ENCODE measurements around the gene RBM25. TPM values are rescaled to one million over a fixed set of nuclear protein-coding genes. Genes with fewer than 3 reads are reported as not detected.

The RBM25 gene
- total RNA-seq, 4 donors from 2014 or later, result 28.4 to 34.1 (median 30.1) TPM

- no peaks in the 10 kb centered on the region for H3K27me3 ChIP-seq
- ATAC-seq (no peak), DNase-seq (no peak)
- H3K4me1 ChIP-seq, result peaks cover 8 to 9% of the 10 kb centered on the region in 2 donors
- no peaks in the 10 kb centered on the region for H3K36me3 ChIP-seq
- intact Hi-C loops (cut with DNase I; ENCODE audit: low total_unique reads) (no loop called here), in situ Hi-C loops (cut with MboI; ENCODE audit: low sequenced_read_pairs in 4 of 4) (no loop called here)
- H3K4me3 ChIP-seq, result no peak overlapping the region
- no peak for TF ChIP-seq CTCF (IDR thresholded peaks at IDR 0.05 in 4 of 5, conservative IDR thresholded peaks at IDR 0.05 in 1 of 5)
- no peak for TF ChIP-seq POLR2A (IDR thresholded peaks at IDR 0.05)
- no peak overlapping the region for H3K27ac ChIP-seq
- H3K9me3 ChIP-seq, result no peaks in the 10 kb centered on the region
These were observed 75.5 kb downstream of the RBM25 start for GRCh38 chr14:73133795-73134194.

DNA sequence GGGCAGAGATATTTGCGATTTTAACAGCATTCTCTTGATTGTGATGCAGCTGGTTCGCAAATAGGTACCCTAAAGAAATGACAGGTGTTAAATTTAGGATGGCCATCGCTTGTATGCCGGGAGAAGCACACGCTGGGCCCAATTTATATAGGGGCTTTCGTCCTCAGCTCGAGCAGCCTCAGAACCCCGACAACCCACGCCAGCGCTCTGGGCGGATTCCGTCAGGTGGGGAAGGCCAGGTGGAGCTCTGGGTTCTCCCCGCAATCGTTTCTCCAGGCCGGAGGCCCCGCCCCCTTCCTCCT, 77.7 kb downstream of the RBM25 start:
- DNase-seq (no peak), ATAC-seq (no peak)
- intact Hi-C loops (cut with DNase I; ENCODE audit: low total_unique reads), result loop anchor here (1.0 kb wide), 1 partner anchor 78 kb away; the partner anchor contains the start of gene RBM25
- no peaks in the 10 kb centered on the region for H3K9me3 ChIP-seq
- H3K27ac ChIP-seq, result peak overlapping the region; percentile 89 to 91 (median 90)
- no peaks in the 10 kb centered on the region for H3K27me3 ChIP-seq
- no peaks in the 10 kb centered on the region for H3K36me3 ChIP-seq
- peaks cover 9 to 12% of the 10 kb centered on the region in 2 donors for H3K4me1 ChIP-seq
- peak overlapping the region; percentile 73 to 91 (median 84) for H3K4me3 ChIP-seq
- TF ChIP-seq CTCF (IDR thresholded peaks at IDR 0.05 in 4 of 5, conservative IDR thresholded peaks at IDR 0.05 in 1 of 5) (no peak), POLR2A (IDR thresholded peaks at IDR 0.05) (no peak)
- in situ Hi-C loops (cut with MboI; ENCODE audit: low sequenced_read_pairs in 4 of 4), result no loop called here

GRCh38 chr14:73136387-73137225, 78.3 kb downstream of the RBM25 start, which contains the start of gene PSEN1:
Gene PSEN1 (plus strand): TSS chr14:73136507. CDS start chr14:73148020, 11,513 bp downstream.
- Histone ChIP-seq H3K9me3 (no peaks in the 10 kb centered on the region), H3K27ac (peak within 1 kb of the TSS; percentile 89 to 91 (median 90)), H3K36me3 (no peaks in the 10 kb centered on the region), H3K4me3 (peak within 1 kb of the TSS; percentile 73 to 91 (median 84)), H3K4me1 (peaks cover 9 to 12% of the 10 kb centered on the region in 2 donors), H3K27me3 (no peaks in the 10 kb centered on the region)
- ATAC-seq (peak; percentile 94 to 95), DNase-seq (peak; percentile 86 to 90)
- in situ Hi-C loops (cut with MboI; ENCODE audit: low sequenced_read_pairs in 4 of 4) (no loop called here), intact Hi-C loops (cut with DNase I; ENCODE audit: low total_unique reads) (loop anchor here (1.0 kb wide), 1 partner anchor 78 kb away; the partner anchor contains the start of gene RBM25)
- TF ChIP-seq CTCF (IDR thresholded peaks at IDR 0.05 in 4 of 5, conservative IDR thresholded peaks at IDR 0.05 in 1 of 5) (no peak), POLR2A (IDR thresholded peaks at IDR 0.05) (peak; percentile 82 to 83)

DNA sequence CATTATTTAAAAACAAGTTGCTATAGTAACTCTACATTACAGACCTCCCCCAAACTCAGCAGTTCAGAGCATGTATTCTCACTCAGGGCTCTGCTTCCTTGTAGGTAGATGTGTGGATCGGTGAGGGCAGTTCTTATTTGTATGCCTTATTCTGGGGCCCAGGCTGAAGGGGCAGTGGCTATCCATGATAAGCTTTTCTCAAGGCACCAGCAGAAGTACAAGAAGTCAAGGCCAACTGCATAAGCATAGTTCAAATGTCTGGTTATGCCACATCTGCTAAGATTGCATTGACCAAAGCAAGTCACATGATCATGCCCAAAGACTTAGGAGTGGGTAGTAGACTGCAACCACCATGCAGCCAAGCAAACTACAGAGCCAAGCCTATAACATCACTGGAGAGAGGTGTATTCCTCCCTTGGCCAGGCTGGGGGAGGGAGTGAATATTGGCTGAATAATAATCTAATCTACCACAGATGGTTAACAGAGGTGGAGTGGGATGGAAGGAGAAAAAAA, 82.5 kb downstream of the RBM25 start:
- Histone ChIP-seq H3K36me3 (no peaks in the 10 kb centered on the region), H3K9me3 (no peaks in the 10 kb centered on the region), H3K4me3 (no peak overlapping the region), H3K27me3 (no peaks in the 10 kb centered on the region), H3K4me1 (peaks cover 9 to 19% of the 10 kb centered on the region in 2 donors), H3K27ac (no peak overlapping the region)
- TF ChIP-seq CTCF (IDR thresholded peaks at IDR 0.05 in 4 of 5, conservative IDR thresholded peaks at IDR 0.05 in 1 of 5) (no peak), POLR2A (IDR thresholded peaks at IDR 0.05) (no peak)
- in situ Hi-C loops (cut with MboI; ENCODE audit: low sequenced_read_pairs in 4 of 4) (no loop called here), intact Hi-C loops (cut with DNase I; ENCODE audit: low total_unique reads) (no loop called here)
- DNase-seq, result no peak
- no peak for ATAC-seq
